Body of pancreas (tissue), 4 donors: ENCODE measurements around the gene KRTAP10-1.

Experiments
- POLR2A ChIP-seq, 3 donors: fragments of 450-650 bp; IDR thresholded peaks; one replicate each; pipeline ENCODE4 v1.6.1; 2016; ENCODE audit warnings: antibody characterized with exemption in 3 of 3, mild to moderate bottlenecking in 2 of 3
- TF ChIP-seq, protein P1 (sequence below), 7 experiments: fragments of 450-650 bp in 4 of 7; fragments of 200-600 bp in 3 of 7; sonication (generic) in 3 of 7; IDR thresholded peaks; one replicate each; pipeline ENCODE4 v1.5.1; 2016 to 2019; ENCODE audit warnings: antibody characterized with exemption in 7 of 7

DNA sequence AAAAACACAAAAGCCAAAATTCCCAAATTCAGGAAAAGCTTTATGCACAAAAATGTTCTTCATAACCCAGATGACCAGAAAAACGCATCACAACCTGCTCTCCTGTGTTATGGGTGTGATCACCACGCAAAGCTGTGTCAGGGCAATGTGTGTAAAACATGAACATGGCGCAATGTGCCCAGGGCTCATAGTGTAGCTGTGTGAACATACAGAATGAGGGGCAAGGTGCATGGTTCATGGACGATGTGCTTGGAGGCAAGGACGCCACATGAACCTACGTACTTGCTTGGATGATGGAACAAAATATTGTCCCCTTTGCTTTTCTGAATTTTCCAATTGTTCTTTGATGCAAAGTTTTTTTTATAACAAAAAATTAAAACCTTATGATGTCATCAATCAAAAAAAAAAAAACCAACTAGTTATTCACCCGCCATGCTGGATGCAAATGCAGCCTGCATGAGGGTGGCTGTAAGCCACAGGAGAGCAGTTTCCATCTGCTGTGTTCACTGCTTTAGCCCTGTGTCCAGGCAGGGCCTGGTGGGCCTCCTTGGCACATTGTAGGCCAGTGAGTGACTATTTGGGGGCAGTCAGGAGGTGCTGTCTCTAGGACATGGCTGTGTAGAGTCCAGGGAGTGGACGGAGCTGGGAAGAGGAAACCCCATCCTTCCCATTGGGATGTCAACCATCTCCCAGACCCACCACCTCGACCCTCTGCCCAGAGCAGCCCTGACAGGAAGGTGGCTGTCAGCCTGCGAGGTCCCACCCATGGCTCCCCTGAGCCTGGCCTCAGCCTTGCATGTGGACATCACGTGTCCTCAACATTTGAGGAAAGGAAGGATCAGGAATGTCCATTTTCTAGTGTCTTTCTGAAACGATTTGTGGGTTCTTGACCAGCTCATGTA lies 13.6 kb downstream of the KRTAP10-1 start:
- TF ChIP-seq, protein P1, sequence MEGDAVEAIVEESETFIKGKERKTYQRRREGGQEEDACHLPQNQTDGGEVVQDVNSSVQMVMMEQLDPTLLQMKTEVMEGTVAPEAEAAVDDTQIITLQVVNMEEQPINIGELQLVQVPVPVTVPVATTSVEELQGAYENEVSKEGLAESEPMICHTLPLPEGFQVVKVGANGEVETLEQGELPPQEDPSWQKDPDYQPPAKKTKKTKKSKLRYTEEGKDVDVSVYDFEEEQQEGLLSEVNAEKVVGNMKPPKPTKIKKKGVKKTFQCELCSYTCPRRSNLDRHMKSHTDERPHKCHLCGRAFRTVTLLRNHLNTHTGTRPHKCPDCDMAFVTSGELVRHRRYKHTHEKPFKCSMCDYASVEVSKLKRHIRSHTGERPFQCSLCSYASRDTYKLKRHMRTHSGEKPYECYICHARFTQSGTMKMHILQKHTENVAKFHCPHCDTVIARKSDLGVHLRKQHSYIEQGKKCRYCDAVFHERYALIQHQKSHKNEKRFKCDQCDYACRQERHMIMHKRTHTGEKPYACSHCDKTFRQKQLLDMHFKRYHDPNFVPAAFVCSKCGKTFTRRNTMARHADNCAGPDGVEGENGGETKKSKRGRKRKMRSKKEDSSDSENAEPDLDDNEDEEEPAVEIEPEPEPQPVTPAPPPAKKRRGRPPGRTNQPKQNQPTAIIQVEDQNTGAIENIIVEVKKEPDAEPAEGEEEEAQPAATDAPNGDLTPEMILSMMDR (IDR thresholded peaks at IDR 0.05) = no peak
- TF ChIP-seq POLR2A (IDR thresholded peaks at IDR 0.05) = no peak
